ENCODE results near the gene SF3B4. TPM values are rescaled to one million over a fixed set of nuclear protein-coding genes. Genes with fewer than 3 reads are reported as not detected.

SF3B4 gene
- total and polyA plus RNA-seq, 2 of the 13 experiments (the other 11 are each of a cell fraction or from before 2014, with no cell fraction given) = 13.8 to 14.8 TPM

GRCh38 chr1:149886396-149887195, 41.0 kb downstream of the SF3B4 start (continued):
- TF ChIP-seq RERE (CRISPR knock-in tag; IDR thresholded peaks at IDR 0.05; ENCODE audit: low read depth) (no peak), MAZ (IDR thresholded peaks at IDR 0.05; ENCODE audit: borderline replicate concordance, low read depth, low read length) (peak; percentile 52; the same call in 1 of the 2 replicates), MAZ (CRISPR knock-in tag; IDR thresholded peaks at IDR 0.05; ENCODE audit: low read depth) (peak; percentile 61; the same call in 1 of the 2 replicates), ZNF275 (CRISPR knock-in tag; IDR thresholded peaks at IDR 0.05; ENCODE audit: borderline replicate concordance) (no peak), ZKSCAN1 (IDR thresholded peaks at IDR 0.05; ENCODE audit: low read length) (peak; percentile 74; the same call in 1 of the 2 replicates), PHF20 (CRISPR knock-in tag; IDR thresholded peaks at IDR 0.05) (no peak), KDM5B (CRISPR knock-in tag; IDR thresholded peaks at IDR 0.05; ENCODE audit: borderline replicate concordance) (no peak), ZNF12 (CRISPR knock-in tag; IDR thresholded peaks at IDR 0.05) (no peak), SOX13 (IDR thresholded peaks at IDR 0.05) (no peak; the same call in 1 of the 2 replicates), SOX13 (CRISPR knock-in tag; conservative IDR thresholded peaks at IDR 0.05 in 1 of 2, IDR thresholded peaks at IDR 0.05 in 1 of 2) (peak in 1 of 2 experiments; percentile 13; a peak in 1 of 4 replicates), ZNF749 (CRISPR knock-in tag; IDR thresholded peaks at IDR 0.05; ENCODE audit: borderline replicate concordance) (peak; percentile 20; the same call in 1 of the 2 replicates), YEATS4 (CRISPR knock-in tag; IDR thresholded peaks at IDR 0.05; ENCODE audit: borderline replicate concordance) (0 out of 2 replicates have a peak, but pooled peaks have one; percentile 22), ZBTB4 (CRISPR knock-in tag; IDR thresholded peaks at IDR 0.05; ENCODE audit: borderline replicate concordance) (no peak), ZNF776 (CRISPR knock-in tag; IDR thresholded peaks at IDR 0.05) (no peak; the same call in 1 of the 2 replicates), ZNF777 (CRISPR knock-in tag; IDR thresholded peaks at IDR 0.05) (no peak; the same call in 1 of the 2 replicates)

All from HepG2 (cell line).